CD4-positive, alpha-beta T cell treated with Interleukin-12 subunit alpha and Interleukin-12 subunit beta, for 1 hour (primary cell): ENCODE measurements around the gene SULT4A1.
"Not testable (repeated sequence)": the region's sequence is repeated elsewhere in the genome, so short reads cannot be mapped to it uniquely, and the experiment has no call there.

Source experiments
- DNase-seq: peaks from one replicate; pipeline ENCODE4 v3.0.0-alpha.2; 2020

Gene SULT4A1

GRCh38 chr22:43862074-43862881 is at the start of gene SULT4A1:
Gene SULT4A1 (minus strand): TSS chr22:43862513. CDS start chr22:43862382, 131 bp downstream.
- DNase-seq = no peak

- DNase-seq = no peak
These were observed 49.0 kb upstream of the SULT4A1 start for GRCh38 chr22:43911351-43911750.

GRCh38 chr22:43910178-43910695 is 47.9 kb upstream of the SULT4A1 start:
- DNase-seq = no peak

- DNase-seq = no peak
These were observed 47.4 kb upstream of the SULT4A1 start for GRCh38 chr22:43909708-43910107.

GRCh38 chr22:43905681-43906080 is 43.4 kb upstream of the SULT4A1 start:
- DNase-seq = no peak

GRCh38 chr22:43904412-43904811 is 42.1 kb upstream of the SULT4A1 start:
- peak; percentile 54 for DNase-seq

- DNase-seq = not testable (repeated sequence)
These were observed 40.7 kb upstream of the SULT4A1 start for GRCh38 chr22:43903033-43903432.

GRCh38 chr22:43901976-43902643 is 39.8 kb upstream of the SULT4A1 start:
- no peak for DNase-seq

- DNase-seq = no peak
These were observed 37.9 kb upstream of the SULT4A1 start for GRCh38 chr22:43900206-43900605.

GRCh38 chr22:43897751-43898261 is 35.5 kb upstream of the SULT4A1 start:
- no peak for DNase-seq

- DNase-seq = no peak
These were observed 33.8 kb upstream of the SULT4A1 start for GRCh38 chr22:43895986-43896645.

- no peak for DNase-seq
These were observed 31.8 kb upstream of the SULT4A1 start for GRCh38 chr22:43894122-43894521.

GRCh38 chr22:43893266-43893665 is 31.0 kb upstream of the SULT4A1 start:
- no peak for DNase-seq

GRCh38 chr22:43892183-43892894 is 30.0 kb upstream of the SULT4A1 start:
- DNase-seq = no peak

- no peak for DNase-seq
These were observed 29.3 kb upstream of the SULT4A1 start, which contains the start of gene PNPLA5 for GRCh38 chr22:43891360-43892182. Gene PNPLA5 (minus strand): TSS chr22:43892013. CDS start chr22:43891880, 133 bp downstream.

GRCh38 chr22:43890901-43891331 is 28.6 kb upstream of the SULT4A1 start:
- no peak for DNase-seq

- no peak for DNase-seq
These were observed 27.5 kb upstream of the SULT4A1 start for GRCh38 chr22:43889860-43890253.

GRCh38 chr22:43889201-43889859 is 27.0 kb upstream of the SULT4A1 start:
- DNase-seq = no peak

- DNase-seq = no peak
These were observed 26.4 kb upstream of the SULT4A1 start for GRCh38 chr22:43888740-43889139.

- DNase-seq = no peak
These were observed 25.1 kb upstream of the SULT4A1 start for GRCh38 chr22:43887391-43887790.

GRCh38 chr22:43886231-43886630 is 23.9 kb upstream of the SULT4A1 start:
- no peak for DNase-seq
